ENCODE measurements around the gene OSBPL1A.
A peak's percentile ranks its signal among the peaks of the same experiment; 100 is the strongest.

Gene OSBPL1A

DNA sequence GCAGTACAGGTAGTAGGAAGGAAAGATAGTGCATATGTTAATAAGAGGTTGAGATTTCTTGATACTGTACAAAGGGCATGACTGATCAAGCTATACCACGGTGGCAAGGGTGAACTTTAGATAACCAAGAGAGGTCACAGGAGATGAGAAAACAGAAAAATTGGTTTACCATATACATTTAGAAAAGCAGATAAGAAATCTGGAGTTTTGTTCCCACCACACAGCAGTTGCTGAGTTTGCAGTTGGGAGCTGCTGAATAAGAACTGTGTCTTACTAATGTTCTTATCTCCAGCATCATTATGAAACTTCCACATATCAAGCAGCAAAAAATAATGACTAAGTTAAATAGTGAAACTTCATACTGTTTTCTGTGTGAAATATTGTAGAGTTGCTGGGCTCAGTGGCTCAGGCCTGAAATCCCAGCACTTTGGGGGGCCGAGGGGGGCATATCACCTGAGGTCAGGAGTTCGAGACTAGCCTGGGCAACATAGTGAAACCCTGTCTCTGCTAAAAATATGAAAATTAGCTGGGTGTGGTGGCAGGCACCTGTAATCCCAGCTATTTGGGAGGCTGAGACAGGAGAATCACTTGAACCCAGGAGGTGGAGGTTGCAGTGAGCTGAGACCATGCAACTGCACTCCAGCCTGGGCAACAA, 16.9 kb upstream of the OSBPL1A start:
- ATAC-seq (replicated peaks) (peak in 1 of 2 donors; percentile 47), DNase-seq (no peak)
- Mint-ChIP-seq H3K4me3 (no peak overlapping the region), H3K27me3 (peaks cover 33 to 42% of the 10 kb centered on the region in 2 donors), H3K4me1 (no peaks in the 10 kb centered on the region), H3K9me3 (no peaks in the 10 kb centered on the region), H3K27ac (no peak overlapping the region), H3K36me3 (no peaks in the 10 kb centered on the region)

DNA sequence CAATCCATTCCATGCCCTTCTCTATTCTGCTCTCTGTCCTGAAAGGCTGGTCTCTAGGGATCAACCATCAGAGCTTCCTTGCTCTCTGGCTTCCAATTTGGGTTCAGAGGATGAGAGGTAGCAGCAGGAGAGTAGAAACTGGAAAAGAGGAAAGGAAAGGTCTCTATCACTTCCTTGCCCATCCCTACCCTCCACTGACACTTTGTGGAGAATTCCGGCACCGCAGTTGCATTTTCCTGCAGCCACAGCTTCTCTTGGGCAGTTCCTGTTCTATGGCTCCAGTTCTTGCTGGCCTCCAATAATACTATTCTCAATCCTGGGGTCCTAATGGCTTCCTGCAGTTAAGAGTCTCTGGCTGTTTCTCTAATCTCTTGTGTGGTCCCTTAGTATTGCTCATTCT, 15.5 kb upstream of the OSBPL1A start:
- Mint-ChIP-seq H3K4me3 (no peak overlapping the region), H3K27me3 (peaks cover 36 to 43% of the 10 kb centered on the region in 2 donors), H3K36me3 (no peaks in the 10 kb centered on the region), H3K9me3 (no peaks in the 10 kb centered on the region), H3K4me1 (no peaks in the 10 kb centered on the region), H3K27ac (no peak overlapping the region)
- DNase-seq = no peak
- ATAC-seq (replicated peaks) = no peak

DNA sequence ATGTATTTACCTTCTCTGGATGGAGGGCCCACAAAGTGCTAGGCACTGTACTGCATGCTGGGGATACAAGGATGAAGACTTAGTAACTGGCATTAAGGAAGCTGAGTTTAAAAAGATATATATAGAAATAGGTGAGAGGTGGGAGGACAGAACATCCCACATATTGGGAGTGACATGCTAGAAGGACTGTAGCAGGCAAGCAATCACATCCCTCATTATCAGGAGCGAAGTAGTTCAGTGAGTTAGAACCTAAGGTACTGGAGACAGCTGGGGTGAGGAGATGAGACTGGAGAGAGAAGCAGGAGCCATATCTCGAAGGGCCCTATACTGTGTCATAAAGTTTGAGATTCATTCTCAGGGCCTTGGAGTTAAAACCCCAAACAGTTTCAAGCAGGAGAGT, 10.9 kb upstream of the OSBPL1A start:
- no peak for ATAC-seq (replicated peaks)
- no peak for DNase-seq
- H3K36me3 Mint-ChIP-seq = no peaks in the 10 kb centered on the region
- no peaks in the 10 kb centered on the region for H3K9me3 Mint-ChIP-seq
- H3K27ac Mint-ChIP-seq = no peak overlapping the region
- H3K4me1 Mint-ChIP-seq = no peaks in the 10 kb centered on the region
- H3K4me3 Mint-ChIP-seq = no peak overlapping the region
- H3K27me3 Mint-ChIP-seq = peaks cover 50 to 61% of the 10 kb centered on the region in 2 donors

DNA sequence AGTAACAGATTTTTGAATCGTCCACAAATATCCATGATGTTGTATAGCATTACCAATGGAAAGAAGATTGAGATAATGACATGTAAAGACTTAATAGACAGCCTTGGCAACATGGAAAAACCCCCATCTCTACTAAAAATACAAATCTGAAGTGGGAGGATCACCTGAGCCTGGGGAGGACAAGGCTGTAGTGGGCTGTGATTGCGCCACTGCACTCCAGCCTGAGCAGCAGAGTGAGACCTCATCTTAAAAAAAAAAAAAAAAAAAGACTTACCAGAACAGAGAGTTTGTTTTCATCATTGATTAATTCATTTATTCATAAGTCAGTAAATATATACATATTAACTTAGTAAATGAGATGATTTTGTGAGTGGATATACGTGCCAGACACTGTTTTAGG, 7.0 kb upstream of the OSBPL1A start:
- no peak for DNase-seq
- ATAC-seq (replicated peaks) = no peak
- Mint-ChIP-seq H3K27me3 (peaks cover 34 to 41% of the 10 kb centered on the region in 2 donors), H3K27ac (no peak overlapping the region), H3K9me3 (no peaks in the 10 kb centered on the region), H3K36me3 (no peaks in the 10 kb centered on the region), H3K4me3 (no peak overlapping the region), H3K4me1 (peaks cover 4 to 11% of the 10 kb centered on the region in 2 donors)

- peaks cover 4 to 11% of the 10 kb centered on the region in 2 donors for H3K4me1 Mint-ChIP-seq
- no peaks in the 10 kb centered on the region for H3K36me3 Mint-ChIP-seq
- no peak overlapping the region for H3K27ac Mint-ChIP-seq
- H3K27me3 Mint-ChIP-seq = peaks cover 21 to 32% of the 10 kb centered on the region in 2 donors
- no peaks in the 10 kb centered on the region for H3K9me3 Mint-ChIP-seq
- ATAC-seq (replicated peaks) (no peak), DNase-seq (no peak)
- H3K4me3 Mint-ChIP-seq = no peak overlapping the region
These were observed 5.5 kb upstream of the OSBPL1A start for GRCh38 chr18:24403076-24403475.

DNA sequence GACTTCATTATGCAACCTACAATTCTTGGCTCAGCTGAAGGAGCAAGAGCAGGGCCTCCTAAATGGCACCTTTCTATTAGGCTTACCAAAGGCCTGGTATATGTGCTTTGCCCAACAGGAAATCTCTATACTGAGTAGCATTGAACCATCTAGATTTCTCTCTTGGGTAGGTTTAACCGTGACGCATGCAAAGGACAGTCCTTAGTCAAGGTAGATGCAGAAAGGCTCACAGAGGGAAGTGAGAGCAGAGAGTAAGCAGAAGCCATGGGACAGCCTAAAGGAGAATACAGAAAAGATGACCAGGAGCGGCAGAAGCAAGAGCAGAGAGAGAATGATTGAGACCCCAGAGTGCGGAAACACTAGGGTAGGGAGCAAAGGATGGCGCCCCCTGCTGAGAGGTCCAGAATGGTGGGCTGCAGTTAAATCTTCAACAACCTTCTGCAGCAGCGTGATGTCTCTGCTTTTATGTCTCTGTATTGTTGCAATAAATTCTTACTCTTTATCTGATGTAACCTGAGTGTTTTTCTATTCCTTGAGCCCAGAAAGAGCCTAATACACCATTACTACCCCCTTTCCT, 4.7 kb upstream of the OSBPL1A start:
- Mint-ChIP-seq H3K4me3 (no peak overlapping the region), H3K36me3 (no peaks in the 10 kb centered on the region), H3K4me1 (peaks cover 6 to 11% of the 10 kb centered on the region in 2 donors), H3K27ac (no peak overlapping the region), H3K9me3 (no peaks in the 10 kb centered on the region), H3K27me3 (peaks cover 14 to 25% of the 10 kb centered on the region in 2 donors)
- ATAC-seq (replicated peaks) (peak; percentile 45 to 51), DNase-seq (no peak)

- DNase-seq (no peak), ATAC-seq (replicated peaks) (no peak)
- Mint-ChIP-seq H3K27me3 (peaks cover 0 to 11% of the 10 kb centered on the region in 2 donors), H3K9me3 (no peaks in the 10 kb centered on the region), H3K27ac (no peak overlapping the region), H3K36me3 (no peaks in the 10 kb centered on the region), H3K4me1 (peaks cover 10 to 16% of the 10 kb centered on the region in 2 donors), H3K4me3 (no peak overlapping the region)
These were observed 3.0 kb upstream of the OSBPL1A start for GRCh38 chr18:24400587-24400986.

DNA sequence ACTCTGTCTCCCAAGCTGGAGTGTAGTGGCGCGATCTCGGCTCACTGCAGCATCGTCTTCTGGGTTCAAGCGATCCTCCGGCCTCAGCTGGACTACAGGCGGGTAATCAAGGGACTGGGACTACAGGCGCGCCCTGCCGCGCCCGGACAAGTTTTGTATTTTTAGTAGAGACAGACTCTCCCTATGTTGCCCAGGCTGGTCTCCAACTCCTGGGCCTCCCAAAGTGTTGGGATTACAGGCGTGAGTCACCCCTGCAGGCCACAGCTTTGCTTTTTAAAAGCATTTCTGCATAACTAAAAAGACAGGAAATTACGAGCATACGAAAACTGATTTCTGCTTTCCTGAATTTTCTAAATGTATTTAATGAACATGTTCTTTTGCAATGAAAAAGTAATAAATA, 916 bp upstream of the OSBPL1A start:
- H3K27me3 Mint-ChIP-seq = peaks cover 0 to 4% of the 10 kb centered on the region in 2 donors
- peaks cover 10 to 23% of the 10 kb centered on the region in 2 donors for H3K4me1 Mint-ChIP-seq
- no peaks in the 10 kb centered on the region for H3K36me3 Mint-ChIP-seq
- peak overlapping the region; percentile 29 to 89 for H3K4me3 Mint-ChIP-seq
- ATAC-seq (replicated peaks) = no peak
- H3K27ac Mint-ChIP-seq = no peak overlapping the region
- H3K9me3 Mint-ChIP-seq = no peaks in the 10 kb centered on the region
- no peak for DNase-seq

DNA sequence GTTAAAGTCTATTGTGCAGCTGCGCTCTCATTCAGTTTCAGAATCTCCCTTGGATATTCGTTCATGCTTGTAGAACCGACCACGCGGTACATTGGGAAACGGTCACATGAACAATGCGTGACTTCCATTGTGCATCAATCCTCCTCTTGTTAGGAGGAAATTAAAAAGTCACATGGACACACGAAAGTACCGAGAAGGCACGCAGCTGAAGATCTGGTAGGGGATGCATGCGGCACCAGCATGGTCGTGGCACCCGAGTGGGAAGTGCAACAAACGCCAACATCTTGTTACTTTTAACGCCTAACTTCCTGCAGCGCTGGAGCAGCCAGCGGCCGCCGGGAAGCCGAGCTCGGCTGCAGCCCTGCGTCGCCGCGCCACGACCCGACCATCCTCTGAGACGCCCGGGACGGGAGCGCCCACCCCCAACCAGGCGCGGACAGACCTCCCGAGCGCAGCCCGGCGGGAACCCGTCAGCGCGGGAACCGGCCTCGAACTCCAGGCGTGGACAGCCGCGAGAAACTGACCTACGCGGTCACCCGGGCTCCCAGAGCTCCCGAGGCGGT, 412 bp downstream of the OSBPL1A start:
- Mint-ChIP-seq H3K9me3 (no peaks in the 10 kb centered on the region), H3K36me3 (no peaks in the 10 kb centered on the region), H3K27ac (peak overlapping the region; percentile 67), H3K27me3 (peaks cover 0 to 3% of the 10 kb centered on the region in 2 donors), H3K4me1 (peaks cover 9 to 15% of the 10 kb centered on the region in 2 donors), H3K4me3 (peak overlapping the region; percentile 89 to 93)
- ATAC-seq (replicated peaks) (peak; percentile 60), DNase-seq (no peak)

DNA sequence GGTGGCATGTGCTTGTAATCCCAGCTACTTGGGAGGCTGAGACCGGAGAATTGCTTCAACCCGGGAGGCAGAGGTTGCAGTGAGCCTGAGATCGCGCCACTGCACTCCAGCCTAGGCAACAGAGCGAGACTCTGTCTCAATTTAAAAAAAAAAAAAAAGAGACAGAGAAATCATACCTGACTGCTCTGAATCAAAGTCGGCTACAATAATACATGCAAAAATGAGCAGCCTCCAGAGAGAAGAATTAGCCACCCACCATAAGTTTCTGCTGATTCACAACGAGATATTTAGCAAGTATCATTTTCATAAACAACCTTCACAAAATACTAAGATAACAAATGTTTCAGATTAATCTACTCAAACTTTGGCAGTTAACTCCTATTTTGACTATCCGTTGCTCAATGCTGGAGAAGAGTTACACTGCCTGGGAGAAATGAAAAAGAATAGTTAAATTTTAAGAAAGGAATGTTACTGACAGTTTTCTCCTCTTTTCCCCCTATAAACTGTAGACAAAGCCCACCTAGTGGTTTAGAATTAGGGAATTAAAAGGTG, 1.5 kb downstream of the OSBPL1A start:
- no peak overlapping the region for H3K27ac Mint-ChIP-seq
- ATAC-seq (replicated peaks) = no peak
- H3K36me3 Mint-ChIP-seq = peaks cover 0 to 1% of the 10 kb centered on the region in 2 donors
- H3K27me3 Mint-ChIP-seq = peaks cover 0 to 4% of the 10 kb centered on the region in 2 donors
- H3K9me3 Mint-ChIP-seq = no peaks in the 10 kb centered on the region
- no peak overlapping the region for H3K4me3 Mint-ChIP-seq
- DNase-seq = no peak
- peaks cover 6 to 12% of the 10 kb centered on the region in 2 donors for H3K4me1 Mint-ChIP-seq

GRCh38 chr18:24395049-24395795, 2.4 kb downstream of the OSBPL1A start:
- peaks cover 6 to 12% of the 10 kb centered on the region in 2 donors for H3K4me1 Mint-ChIP-seq
- no peak for DNase-seq
- H3K27me3 Mint-ChIP-seq = peaks cover 0 to 4% of the 10 kb centered on the region in 2 donors
- peaks cover 0 to 4% of the 10 kb centered on the region in 2 donors for H3K36me3 Mint-ChIP-seq
- peak; percentile 11 to 19 for ATAC-seq (replicated peaks)
- no peak overlapping the region for H3K4me3 Mint-ChIP-seq
- H3K9me3 Mint-ChIP-seq = no peaks in the 10 kb centered on the region
- H3K27ac Mint-ChIP-seq = no peak overlapping the region

DNA sequence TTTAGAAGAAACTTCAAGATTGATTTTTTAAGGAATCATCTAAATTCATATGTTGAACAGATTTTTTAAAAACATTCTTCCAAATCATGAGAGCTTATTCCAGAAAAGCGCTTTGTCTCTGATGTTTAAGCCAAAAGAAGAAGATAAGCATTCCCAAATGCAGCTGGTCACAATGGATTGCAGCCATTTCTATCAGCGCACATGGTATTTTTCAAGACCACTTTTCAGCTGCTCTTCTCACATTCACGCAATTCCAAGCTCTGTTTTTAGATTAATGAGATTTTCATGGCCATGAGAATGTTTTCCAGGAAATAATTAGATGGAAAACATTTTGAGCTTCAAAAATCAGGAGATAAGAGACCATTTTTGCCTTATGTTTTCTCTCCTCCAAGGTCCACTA, 8.7 kb downstream of the OSBPL1A start:
- Mint-ChIP-seq H3K36me3 (peaks cover 1 to 6% of the 10 kb centered on the region in 2 donors), H3K9me3 (no peaks in the 10 kb centered on the region), H3K27me3 (peaks cover 0 to 4% of the 10 kb centered on the region in 2 donors), H3K4me1 (no peaks in the 10 kb centered on the region), H3K27ac (no peak overlapping the region), H3K4me3 (no peak overlapping the region)
- no peak for DNase-seq
- ATAC-seq (replicated peaks) = no peak

DNA sequence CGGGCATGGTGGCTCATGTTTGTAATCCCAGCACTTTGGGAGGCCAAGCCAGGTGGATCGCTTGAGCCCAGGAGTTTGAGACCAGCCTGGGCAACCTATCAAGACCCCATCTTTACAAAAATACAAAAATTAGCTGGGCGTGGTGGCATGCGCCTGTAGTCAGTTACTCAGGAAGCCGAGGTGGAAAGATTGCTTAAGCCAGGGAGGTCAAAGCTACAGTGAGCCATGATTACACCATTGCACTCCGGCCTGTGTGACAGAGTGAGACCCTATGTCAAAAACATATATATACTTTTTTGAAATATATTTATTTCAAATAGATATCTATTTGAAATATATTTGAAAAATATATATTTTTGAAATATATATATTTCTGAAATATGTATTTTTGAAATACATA, 10.9 kb downstream of the OSBPL1A start:
- no peak for ATAC-seq (replicated peaks)
- H3K36me3 Mint-ChIP-seq = peaks cover 2 to 9% of the 10 kb centered on the region in 2 donors
- peaks cover 0 to 4% of the 10 kb centered on the region in 2 donors for H3K27me3 Mint-ChIP-seq
- H3K4me3 Mint-ChIP-seq = no peak overlapping the region
- H3K9me3 Mint-ChIP-seq = no peaks in the 10 kb centered on the region
- no peak overlapping the region for H3K27ac Mint-ChIP-seq
- H3K4me1 Mint-ChIP-seq = no peaks in the 10 kb centered on the region
- no peak for DNase-seq

DNA sequence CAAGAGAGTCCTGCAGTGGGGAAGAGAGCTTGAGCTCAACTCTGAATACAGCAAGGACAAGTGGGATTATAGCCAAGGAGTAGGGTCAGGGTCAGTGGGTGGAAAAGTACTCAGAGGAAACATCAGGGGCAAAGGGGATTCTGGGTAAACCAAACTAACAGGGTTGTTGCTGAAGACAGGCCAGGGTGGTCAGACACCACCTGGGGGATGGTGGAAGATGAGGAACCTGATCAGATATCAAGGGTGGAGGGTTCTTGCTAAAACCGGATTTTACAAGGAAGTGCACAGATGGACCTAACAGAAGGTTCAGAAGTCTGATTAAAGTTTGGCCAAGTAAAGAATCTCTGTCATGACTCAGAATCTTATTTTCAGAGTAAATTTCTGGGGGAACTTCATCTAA, 16.5 kb downstream of the OSBPL1A start:
- Mint-ChIP-seq H3K9me3 (no peaks in the 10 kb centered on the region), H3K27me3 (no peaks in the 10 kb centered on the region), H3K36me3 (peaks cover 6 to 16% of the 10 kb centered on the region in 2 donors), H3K27ac (no peak overlapping the region), H3K4me3 (no peak overlapping the region), H3K4me1 (peaks cover 15 to 22% of the 10 kb centered on the region in 2 donors)
- DNase-seq (no peak), ATAC-seq (replicated peaks) (no peak)

All from stimulated activated naive B cell treated with anti-CD40 and anti-IgM and Interleukin-4, amounts not matched to agents 10 μg/mL and 1 μg/mL and 100 μg/mL, for 72 hours (primary cell).